HT-29 (cell line): ENCODE measurements around the gene KDELR3. TPM values are rescaled to one million over a fixed set of nuclear protein-coding genes. Genes with fewer than 3 reads are reported as not detected.

Experiments used
- DNase-seq: peaks from one replicate; pipeline ENCODE4 v3.0.0-alpha.2; 2015; ENCODE audit warnings: low spot score
- total RNA-seq: library from RNA; depleted of rRNA; stranded (reverse); fragments of >200 nt; shearing (Covaris generic); gene quantifications from 2 replicates; pipeline ENCODE4 v1.2.3, GENCODE V29; 2014; rRNA removed

KDELR3 gene
- 20.0 and 31.4 TPM in 2 replicates for total RNA-seq

DNA sequence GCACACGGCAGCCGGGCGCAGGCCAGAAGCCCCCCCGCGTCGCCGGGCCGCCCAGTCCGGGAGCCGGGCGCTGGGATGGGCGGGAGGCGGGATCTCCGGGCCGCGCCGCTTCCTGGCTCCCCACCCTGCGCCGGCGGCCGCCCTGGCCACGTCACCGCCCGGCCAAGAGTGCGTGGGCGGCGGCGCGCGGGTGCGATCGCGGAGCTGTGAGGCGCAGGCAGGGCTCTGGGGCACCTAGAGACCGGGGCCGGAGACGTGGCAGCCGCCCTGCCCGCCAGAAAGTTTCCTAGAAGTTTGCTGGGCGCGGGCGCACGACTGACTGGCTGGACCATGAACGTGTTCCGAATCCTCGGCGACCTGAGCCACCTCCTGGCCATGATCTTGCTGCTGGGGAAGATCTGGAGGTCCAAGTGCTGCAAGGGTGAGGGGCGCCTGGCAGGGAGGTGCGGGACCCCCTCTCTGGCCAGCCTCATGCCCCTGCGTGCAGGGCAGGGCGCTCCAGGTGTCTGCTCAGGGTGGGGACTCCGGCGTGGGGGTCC is at the start of gene KDELR3:
Gene KDELR3, plus strand, starts transcription at position 193 of the 539 bp plus-strand sequence. Its CDS starts 138 bp downstream, at position 331.
- DNase-seq = peak; percentile 48

DNA sequence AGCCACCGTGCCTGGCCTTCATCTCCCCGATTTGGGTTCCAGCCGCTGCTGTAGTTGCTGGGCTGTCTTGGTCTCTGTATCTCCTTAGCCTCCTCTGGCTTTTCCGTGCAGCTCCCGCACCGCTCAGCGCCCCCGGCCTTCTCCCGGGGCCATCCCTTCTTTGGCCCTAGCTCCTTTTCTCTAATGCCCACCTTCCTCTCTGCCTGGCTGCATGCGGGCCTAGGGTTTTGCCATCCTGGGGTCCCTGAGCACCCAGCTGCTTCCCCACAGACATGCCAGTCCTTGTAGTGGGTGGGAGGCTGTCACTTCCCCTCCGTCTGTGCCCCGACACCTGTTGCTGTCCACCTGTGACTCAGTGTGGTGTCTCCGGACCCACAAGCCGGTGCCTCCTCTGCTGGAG is 49.3 kb upstream of the KDELR3 start:
- DNase-seq = no peak

DNA sequence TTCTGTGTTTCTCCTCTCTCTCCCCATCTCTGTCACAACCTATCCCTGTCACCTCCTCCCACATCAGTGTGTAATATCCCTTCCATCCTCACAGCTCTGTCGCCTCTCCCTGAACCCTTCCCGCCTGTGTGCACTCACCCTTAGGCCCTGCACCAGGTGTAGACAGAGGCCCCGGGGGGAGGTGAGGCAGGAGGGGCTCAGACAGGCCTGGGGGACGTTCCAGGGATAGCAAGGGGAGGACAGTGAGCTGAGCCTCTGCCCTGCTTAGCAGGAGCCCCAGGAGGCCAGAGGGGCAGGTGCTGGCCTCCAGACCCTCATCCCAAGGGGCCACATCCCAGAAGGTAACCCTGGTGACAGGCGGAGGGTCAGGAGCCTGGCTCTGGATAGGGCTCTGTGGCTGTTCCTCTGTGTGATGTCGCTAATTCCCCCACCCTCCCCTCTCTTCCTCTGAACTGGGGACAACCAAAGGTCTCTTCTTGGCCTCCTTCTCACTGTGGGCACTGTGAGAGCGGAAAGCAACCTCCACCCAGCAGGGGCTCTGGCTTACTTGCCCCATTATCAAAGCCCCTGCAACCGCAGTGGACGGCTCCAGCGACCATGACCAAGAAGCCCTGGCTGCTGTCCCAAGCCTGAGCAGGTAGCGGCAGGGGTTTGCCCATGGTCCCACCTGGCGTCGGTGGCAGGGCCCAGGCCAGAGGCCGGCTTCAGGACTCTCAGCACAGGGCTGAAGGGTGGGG is 48.6 kb upstream of the KDELR3 start:
- DNase-seq = no peak

DNA sequence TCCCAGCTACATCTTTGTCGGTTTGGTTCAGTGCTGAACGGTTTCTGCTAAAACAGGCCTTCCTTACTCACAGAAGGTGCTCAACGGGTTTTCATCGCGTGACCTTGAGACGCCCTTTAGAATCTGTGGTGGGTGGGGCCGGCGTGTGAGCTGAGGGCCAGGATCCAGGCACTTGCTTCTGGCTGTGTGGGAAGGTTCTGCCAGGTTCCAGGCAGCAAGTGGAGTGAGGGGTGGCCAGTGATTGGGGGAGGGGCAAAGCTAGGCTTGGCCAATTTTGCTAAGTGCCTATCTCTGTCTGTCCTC is 48.1 kb upstream of the KDELR3 start:
- DNase-seq = no peak

DNA sequence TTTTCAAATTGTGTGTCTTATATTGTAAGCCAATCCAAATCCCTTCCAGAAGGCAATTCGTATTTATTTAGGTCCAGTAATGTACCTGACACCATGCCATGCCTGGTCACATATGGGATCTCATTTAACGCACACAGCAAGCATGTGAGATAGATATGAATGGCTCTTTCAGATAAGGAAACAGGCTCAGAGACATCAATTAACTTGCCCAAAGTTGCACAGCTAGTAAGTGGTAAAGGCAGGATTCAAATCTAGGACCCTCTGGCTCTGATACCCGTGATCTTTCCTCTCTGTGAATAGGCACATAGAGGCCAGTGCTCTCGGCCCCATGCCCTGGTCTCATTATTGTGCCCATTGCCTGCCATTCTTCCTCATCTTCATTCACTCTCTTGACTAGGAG is 47.2 kb upstream of the KDELR3 start:
- no peak for DNase-seq

DNA sequence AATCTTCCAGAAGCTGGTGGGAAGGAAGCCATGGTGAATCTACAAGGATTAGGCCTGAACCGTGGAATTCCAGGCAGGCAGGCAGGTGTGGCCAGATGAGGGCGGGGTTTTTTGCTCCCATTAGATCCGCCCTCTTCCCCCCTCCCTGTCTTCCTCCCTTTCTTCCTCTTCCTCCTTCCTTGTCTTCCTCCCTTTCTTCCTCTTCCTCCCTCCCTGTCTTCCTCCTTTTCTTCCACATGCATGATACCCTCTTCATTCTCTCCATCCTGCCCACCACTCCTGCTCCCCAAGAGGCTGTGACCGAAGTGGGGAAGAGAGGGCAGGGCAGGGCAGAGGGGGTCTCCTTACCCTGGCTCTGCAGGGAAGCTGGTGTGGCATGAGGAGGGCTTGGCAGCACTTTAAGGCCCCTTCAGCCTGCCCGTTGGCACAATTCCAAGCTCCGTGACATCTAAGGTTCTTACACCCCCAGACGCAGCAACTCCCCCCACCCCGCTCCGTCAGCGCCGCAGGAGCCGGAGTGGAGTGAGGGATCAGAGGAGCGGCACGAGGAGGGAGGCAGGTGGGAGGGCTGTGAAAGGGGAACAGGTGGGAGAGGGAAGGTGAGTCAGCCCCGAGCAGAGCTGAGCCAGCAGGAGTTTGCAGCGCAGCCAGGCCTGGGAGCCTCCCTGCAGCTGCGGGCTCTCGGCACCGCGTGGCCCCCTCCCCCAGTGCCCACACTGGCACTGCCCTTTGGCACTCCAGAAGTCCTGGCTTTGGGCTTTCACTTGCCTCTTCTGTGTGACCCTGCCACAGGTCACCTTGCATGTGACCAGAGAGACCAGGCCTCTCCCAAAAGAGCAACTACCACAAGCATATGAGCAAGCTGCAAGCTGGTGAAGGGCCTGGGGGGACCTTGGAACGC is 45.0 kb upstream of the KDELR3 start:
- no peak for DNase-seq

DNA sequence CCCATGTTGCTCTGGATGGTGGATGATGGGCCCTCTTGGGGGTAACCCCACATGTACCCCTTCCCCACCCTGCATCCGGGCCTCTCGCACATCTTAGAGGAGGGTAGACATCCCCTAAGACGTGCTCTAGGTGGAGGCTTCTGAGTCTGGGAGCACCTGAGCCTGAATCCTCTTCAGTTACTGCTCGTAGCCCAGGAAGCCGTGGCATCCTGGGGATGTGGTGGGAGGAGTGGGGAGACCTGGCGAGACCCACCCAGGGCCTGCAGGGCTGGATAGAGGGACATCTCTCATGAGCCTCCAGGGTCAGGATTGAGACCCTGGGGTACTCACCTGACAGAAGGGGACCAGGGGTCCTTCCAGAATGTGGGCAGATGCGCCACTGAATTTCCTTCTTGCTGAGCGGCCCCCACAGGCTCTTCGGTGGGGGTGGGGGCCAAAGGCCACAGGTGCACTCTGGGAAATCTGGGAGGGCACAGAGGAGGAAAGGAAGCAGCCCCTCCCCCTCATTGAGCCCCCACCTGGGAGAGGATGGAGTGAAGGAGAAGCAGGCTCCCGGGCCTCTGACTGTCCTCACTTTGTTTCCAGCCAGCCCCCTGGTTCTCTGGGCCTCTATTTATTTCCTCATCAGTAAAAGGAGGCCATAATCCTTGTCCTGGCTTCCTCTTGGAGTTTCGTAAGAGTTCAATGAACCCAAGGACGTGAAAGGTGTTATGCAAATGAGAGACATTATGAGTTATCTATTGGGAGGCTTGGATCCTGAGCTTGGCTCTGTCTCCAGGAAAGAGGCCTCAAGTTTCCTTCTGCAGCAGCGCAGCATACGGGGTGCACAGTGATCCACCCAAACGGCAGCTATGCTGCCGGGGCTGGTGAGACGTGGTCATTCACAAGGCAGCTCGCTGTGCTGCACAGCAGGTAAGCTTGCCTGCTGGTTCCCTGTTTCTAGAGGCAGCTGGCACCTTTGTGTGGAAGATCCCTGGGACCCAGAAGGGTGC is 44.1 kb upstream of the KDELR3 start:
- DNase-seq = peak; percentile 22

DNA sequence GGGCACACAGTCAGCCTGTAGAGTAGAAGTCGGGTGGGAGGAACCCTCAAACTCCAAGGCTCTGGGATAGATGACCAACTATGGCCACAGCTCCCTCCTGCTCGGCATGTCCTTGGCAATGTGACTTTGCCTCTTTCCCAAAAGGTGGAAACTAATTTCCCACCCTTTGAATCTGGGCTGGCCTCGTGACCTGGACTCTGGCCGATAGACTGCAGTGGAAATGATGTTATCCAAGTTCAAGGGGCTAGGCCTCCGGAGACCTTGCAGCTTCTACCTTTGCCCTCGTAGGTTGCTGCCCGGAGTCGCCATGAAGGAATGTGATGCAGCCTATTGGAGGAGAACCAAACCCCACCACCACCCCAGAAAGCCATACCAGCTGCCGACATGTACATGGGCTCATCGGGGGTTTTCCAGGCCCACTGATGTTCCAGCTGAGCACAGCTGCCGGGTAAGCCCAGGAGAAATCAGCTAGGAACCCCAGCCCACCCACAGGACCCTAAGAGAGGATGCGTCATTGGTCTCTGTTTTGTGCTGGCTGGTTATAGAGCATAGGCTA is 43.3 kb upstream of the KDELR3 start:
- DNase-seq = no peak

DNA sequence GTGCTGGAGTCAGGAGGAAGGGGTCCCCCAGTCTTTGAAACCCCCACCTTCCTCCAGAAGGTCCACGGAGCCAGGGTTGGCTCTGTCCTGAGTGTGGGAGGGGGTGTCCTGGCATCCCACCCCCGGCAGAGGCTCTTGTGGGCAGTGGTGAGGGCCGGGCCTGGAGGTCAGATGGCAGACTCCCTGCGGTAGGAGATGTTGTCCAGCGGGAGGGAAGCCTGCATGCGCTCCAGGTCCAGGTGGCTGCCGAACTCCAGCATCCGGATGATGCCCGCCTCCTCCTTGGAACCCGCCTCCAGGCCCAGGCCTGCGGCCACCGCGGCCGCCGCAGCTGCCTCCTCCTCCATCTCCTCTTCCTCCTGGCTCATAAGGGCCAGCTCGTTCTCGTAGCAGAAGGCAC is 41.3 kb upstream of the KDELR3 start:
- DNase-seq = no peak

DNA sequence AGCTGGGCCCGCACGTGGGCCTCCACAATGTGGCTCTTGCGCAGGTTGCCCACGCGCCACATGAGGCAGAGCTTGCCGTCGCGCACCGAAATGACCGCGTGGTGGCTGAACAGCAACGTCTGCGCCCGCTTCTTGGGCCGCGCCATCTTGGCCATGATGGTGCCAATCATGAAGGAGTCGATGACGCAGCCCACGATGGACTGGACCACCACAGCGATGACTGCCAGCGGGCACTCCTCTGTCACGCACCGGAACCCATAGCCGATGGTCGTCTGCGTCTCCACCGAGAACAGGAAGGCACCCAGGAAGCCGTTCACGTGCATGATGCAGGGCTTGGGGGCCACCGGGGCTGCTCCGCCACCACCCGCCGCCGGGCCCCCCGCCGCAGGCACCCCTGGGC is 40.4 kb upstream of the KDELR3 start:
- no peak for DNase-seq

DNA sequence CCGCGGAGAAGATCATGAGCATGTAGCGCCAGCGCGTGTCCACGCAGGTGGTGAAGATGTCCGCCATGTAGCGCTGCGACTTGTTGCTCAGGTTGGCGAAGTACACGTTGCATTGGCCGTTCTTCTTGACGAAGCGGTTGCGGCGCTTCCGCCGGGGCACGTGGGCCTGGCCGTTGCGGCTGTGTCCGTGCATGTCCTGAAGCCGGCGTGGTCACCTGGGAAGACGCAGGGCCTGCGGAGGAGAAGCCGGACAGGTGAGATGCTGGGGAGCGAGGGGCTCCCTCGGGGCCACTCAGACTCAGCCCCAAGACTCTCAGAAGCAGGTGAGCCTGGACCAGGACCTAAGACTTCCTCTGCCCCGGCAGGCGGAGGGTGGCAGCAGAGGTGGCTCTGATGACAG is 40.0 kb upstream of the KDELR3 start:
- DNase-seq = no peak

DNA sequence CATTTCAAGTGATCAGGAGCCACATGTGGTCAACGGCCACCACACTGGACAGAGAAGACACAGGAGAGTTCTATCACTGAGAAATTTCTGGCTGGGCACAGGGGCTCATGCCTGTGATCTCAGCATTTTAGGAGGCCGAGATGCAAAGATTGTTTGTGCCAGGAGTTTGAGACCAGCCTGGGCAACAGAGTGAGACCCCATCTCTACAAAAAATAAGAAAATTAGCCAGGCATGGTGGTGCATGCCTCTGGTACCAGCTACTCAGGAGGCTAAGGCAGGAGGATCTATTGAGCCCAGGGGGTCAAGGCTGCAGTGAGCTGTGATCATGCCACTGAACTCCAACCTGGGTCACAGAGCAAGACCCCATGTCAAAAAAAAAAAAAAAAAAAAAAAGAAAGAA is 39.2 kb upstream of the KDELR3 start:
- no peak for DNase-seq

DNA sequence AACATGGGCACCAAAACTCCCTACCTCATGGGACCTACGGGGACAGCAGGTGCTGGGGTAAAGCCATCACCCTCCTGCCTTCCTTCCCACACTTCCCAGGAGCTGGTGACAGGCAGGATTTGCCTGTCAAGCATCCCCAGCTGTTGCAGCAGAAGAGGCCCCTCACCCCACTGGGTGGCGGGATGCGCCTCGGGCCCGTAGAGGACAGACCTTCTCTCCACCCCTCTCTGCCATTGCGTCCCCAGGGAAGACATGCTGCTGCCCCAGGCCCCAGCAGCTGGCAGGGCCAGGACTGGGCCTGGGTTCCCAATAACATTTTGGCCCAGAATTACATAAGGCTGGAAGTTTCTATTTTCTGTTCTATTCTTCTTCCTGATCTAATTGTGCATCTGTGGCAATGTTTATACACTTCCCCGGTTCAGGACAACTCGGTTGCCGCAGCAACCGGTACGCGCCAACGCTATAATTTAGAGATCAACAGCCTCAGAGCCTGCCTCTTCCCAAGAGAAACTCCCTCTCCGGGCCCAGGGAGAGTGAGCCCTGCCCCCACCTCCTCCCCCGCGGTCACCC is 38.3 kb upstream of the KDELR3 start:
- no peak for DNase-seq

DNA sequence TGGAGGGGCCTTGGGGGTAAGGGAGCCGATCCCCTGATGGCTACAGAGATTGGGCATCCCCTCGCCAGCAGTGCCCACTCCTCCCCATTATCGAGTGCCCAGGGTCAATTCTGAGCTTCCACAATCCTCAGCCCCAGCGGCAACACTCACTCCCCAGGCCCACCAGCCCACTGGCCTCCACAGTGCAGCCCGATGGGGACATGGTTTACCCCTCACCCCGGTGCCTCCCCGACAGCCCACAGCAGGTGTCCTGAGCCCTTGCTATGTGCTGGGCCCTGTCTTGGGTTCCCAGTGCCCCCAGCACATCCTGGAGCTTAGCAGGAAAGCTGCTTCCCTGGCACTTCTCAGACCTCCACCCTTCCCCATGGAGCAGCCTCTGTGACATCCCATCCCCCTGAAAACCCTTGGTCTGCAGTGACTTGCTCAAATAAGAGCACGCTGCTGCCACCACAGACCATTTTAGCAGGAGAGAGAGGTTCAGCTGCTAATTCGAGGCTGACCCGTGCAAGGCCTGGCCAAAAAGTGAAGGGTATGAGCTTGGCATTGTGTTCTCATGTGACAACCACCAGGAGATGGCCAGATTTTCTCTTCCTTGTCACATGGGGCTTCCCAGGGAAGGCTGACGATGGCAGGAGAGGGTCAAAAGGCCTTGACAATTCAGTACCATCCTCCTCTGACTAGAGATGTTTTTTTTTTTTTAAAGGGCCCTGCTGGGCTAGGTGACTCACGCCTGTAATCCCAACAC is 36.5 kb upstream of the KDELR3 start:
- no peak for DNase-seq

DNA sequence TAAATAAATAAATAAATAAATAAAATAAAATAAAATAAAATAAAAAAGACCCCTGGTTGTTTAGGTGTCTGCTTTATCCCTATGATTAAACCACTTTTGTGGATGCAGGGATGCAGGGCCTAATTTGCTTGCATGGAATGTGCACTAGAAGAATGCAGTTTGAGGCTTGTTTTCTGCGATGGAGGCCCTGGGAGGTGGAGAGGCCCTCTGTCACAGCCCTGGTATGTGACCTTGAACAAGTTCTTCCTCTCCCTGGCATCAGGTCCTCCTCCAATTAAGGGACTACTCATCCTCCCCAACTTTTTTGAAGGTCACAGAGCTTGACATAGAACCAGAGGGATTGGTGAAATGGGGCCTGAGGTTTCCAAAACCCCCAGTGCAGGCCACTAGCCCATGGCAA is 35.6 kb upstream of the KDELR3 start:
- no peak for DNase-seq

DNA sequence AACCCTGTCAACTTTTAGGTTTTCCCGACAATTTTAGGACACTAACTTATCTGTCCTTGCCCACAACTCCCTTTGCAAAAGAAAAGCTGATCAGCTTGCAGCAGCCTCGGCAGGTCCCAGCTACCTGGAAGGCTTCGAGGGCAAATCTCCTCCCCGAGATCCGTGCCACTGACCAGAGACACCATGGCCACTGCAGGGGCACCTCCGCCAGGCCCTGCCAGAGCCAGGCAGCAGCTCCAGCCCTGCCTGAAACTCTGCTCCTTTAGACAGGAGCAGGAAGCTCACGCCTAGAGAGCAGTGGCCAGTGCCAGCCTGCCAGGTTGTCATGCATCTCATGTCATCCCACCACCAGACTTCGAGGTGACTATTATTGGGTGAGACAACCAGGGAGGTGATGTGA is 34.0 kb upstream of the KDELR3 start:
- DNase-seq = no peak

DNA sequence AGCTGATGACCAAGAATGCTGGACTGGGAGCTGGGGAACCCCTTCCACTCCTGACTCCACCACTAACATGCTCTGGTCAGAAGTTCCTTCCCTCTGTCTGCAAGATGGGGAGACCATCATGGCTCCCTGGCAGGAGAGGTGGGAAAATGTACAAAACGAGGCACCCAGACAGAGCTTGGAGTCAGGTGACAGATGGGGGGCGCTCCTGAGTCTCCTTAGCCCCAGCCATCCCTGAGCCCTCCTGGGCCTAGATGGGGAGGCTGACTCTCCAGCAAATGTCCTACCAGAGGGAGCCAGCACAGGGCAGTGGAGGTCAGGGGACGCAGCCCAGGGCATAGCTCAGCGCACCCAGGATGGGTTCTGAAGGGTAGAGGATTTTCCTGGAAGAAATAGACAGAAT is 32.9 kb upstream of the KDELR3 start:
- DNase-seq = no peak

DNA sequence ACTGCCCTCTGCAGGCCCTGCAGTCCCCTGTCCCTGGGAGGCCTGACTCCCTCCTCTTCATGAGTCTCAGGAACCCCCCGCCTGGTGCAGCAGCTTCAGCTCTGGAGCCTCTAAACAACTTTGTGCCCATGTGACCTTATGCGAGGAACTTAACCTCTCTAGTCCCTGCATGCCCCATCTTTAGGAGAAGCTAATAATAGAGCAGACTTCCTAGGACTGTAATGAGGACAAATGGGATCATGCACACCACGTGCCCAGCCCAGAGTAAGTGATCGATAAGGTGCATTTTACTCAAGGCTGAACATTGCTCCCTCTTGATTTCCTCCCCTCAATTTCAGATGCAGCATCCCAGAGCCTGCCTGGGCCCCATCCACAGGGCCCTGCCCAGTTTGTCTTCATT is 31.9 kb upstream of the KDELR3 start:
- DNase-seq = no peak

DNA sequence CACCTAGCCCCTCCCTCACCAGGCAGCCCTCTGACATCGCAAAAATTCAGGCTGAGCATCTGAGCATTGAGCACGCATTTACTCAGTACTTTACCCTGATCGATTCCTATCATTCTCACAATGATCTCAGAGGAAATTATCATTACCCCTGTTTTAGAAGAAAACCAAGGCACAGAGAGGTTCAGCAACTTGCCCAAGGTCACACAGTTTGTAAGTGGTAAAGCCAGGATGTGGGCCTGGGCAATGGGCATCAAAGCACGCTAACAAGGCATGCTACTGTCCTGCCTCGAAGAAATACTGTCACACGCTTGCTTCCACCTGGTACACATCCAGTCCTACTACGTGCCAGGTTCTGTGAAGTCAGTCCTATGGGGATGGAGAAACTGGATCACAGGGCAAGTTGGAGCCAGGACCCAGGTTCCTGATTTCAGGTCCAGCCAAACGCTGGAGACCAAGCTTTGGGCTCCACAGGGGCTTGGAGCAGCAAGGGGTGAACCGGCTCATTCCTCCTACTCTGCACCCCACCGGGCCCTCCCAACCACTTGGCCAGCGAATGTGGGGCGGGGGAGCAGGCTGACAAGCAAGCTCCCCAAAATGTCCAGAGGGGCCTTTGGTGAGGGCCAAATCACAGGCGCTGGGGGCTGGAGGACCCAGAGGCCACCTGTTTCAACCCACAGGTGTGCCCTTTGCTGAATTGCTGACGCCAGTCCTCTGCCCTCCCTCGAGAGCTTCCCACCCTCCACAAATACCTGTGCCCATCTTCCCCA is 31.1 kb upstream of the KDELR3 start:
- DNase-seq = no peak
